KMS-11 (cell line): ENCODE data around the gene DMWD.

Source experiments
- H2AFZ ChIP-seq: fragments of 200-600 bp; sonication (generic); 2 replicates; pipeline ENCODE4 v1.6.1; 2016; ENCODE audit warnings: antibody characterized with exemption, mixed run types, low read depth
- H3K27ac ChIP-seq: fragments of 200-600 bp; sonication (generic); 2 replicates; pipeline ENCODE4 v1.6.1; 2016; ENCODE audit warnings: mild to moderate bottlenecking, mixed run types
- H3K27me3 ChIP-seq: fragments of 200-600 bp; sonication (generic); 2 replicates; pipeline ENCODE4 v1.6.1; 2017; ENCODE audit warnings: mild to moderate bottlenecking, low read depth, mixed run types, moderate library complexity; ENCODE audit not compliant: insufficient read depth
- H3K36me3 ChIP-seq: fragments of 200-600 bp; sonication (generic); 2 replicates; pipeline ENCODE4 v1.6.1; 2017; ENCODE audit warnings: mild to moderate bottlenecking, mixed run types; ENCODE audit not compliant: insufficient read depth
- H3K4me1 ChIP-seq: fragments of 200-600 bp; sonication (generic); 2 replicates; pipeline ENCODE4 v1.6.1; 2016; ENCODE audit warnings: mild to moderate bottlenecking, low read depth, mixed run types; ENCODE audit not compliant: poor library complexity, severe bottlenecking
- H3K4me2 ChIP-seq: fragments of 200-600 bp; sonication (generic); 2 replicates; pipeline ENCODE4 v1.7.0; 2016; ENCODE audit warnings: mild to moderate bottlenecking, mixed run types
- H3K4me3 ChIP-seq: fragments of 200-600 bp; sonication (generic); IDR thresholded peaks from 2 replicates; pipeline ENCODE4 v1.6.1; 2017; ENCODE audit warnings: low read depth, low read length, mixed read lengths; ENCODE audit not compliant: insufficient read depth
- H3K79me2 ChIP-seq: fragments of 200-600 bp; sonication (generic); 2 replicates; pipeline ENCODE4 v1.6.1; 2016; ENCODE audit warnings: low read depth, mixed run types; ENCODE audit not compliant: insufficient read depth
- H3K9ac ChIP-seq: fragments of 200-600 bp; sonication (generic); 2 replicates; pipeline ENCODE4 v1.6.1; 2016; ENCODE audit warnings: mild to moderate bottlenecking, mixed run types
- H4K20me1 ChIP-seq: fragments of 200-600 bp; sonication (generic); 2 replicates; pipeline ENCODE4 v1.6.1; 2016; ENCODE audit warnings: mild to moderate bottlenecking, mixed run types; ENCODE audit not compliant: insufficient read depth
- TF ChIP-seq, protein P1 (sequence below): fragments of 200-600 bp; sonication (generic); conservative IDR thresholded peaks from 2 replicates; pipeline ENCODE4 v1.6.1; 2017; ENCODE audit warnings: low read depth, mild to moderate bottlenecking, antibody characterized with exemption, low read length, moderate library complexity, mixed read lengths

The DMWD gene

DNA sequence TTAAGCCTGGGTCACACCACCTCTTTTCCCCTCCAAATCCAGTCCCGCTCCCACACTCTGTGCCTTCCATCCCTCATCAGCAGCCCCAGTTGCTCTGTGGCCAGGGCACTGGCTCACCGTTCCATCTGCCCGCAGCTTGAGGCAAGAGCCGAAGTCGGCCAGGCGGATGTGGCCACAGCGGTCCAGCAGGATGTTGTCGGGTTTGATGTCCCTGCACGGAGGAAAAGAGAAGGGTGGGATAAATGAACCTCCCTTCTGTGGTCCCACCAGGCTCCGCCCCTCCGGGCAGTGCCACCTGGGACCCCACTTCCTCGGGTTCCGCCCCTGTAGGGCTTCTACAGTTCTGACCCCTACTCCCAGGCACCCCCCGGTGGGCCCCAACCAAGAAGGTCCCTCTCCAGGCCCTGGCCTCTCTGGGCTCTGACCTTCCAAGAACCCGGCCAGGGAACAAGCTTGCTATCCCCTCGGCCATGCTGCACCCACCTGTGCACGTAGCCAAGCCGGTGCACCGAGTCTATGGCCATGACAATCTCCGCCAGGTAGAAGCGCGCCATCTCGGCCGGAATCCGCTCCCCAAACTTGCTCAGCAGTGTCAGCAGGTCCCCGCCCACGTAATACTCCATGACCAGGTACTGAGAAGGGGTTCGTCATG is 14.5 kb downstream of the DMWD start:
- H4K20me1 ChIP-seq: no peaks in the 10 kb centered on the region
- H3K27ac ChIP-seq: no peak overlapping the region
- H3K79me2 ChIP-seq: no peaks in the 10 kb centered on the region
- no peak overlapping the region for H3K4me3 ChIP-seq
- H3K36me3 ChIP-seq: no peaks in the 10 kb centered on the region
- TF ChIP-seq, protein P1, sequence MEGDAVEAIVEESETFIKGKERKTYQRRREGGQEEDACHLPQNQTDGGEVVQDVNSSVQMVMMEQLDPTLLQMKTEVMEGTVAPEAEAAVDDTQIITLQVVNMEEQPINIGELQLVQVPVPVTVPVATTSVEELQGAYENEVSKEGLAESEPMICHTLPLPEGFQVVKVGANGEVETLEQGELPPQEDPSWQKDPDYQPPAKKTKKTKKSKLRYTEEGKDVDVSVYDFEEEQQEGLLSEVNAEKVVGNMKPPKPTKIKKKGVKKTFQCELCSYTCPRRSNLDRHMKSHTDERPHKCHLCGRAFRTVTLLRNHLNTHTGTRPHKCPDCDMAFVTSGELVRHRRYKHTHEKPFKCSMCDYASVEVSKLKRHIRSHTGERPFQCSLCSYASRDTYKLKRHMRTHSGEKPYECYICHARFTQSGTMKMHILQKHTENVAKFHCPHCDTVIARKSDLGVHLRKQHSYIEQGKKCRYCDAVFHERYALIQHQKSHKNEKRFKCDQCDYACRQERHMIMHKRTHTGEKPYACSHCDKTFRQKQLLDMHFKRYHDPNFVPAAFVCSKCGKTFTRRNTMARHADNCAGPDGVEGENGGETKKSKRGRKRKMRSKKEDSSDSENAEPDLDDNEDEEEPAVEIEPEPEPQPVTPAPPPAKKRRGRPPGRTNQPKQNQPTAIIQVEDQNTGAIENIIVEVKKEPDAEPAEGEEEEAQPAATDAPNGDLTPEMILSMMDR: no peak
- H3K4me1 ChIP-seq: peaks cover 23% of the 10 kb centered on the region
- H3K4me2 ChIP-seq: peak overlapping the region; percentile 51; the same call in 1 of the 2 replicates
- no peak overlapping the region for H2AFZ ChIP-seq
- no peak overlapping the region for H3K9ac ChIP-seq
- no peaks in the 10 kb centered on the region; the same call in 1 of the 2 replicates for H3K27me3 ChIP-seq

DNA sequence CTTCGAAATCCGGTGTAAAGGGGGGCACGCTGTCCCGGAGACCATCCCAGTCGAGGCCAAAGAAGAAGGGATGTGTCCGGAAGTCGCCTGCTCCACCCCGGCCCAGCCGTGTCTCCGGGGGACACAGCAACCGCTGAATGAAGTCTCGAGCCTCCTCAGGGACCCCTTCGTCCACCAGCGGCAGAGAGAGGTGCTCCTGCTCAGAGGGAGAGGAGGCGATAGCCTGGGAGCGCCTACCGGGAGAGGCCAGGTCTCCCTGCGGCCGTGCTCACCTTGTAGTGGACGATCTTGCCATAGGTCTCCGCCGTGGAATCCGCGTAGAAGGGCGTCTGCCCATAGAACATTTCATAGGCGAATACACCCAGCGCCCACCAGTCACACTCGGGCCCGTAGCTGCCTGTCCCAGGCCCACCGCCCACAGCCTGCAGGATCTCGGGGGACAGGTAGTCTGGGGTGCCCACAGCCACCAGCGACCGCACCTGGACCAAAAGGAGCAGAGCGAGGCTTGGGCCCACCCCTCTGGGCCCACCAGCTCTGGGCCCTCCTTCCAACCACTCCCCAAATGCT is 15.2 kb downstream of the DMWD start:
- Histone ChIP-seq H3K79me2 (no peaks in the 10 kb centered on the region), H3K4me2 (no peak overlapping the region), H4K20me1 (no peaks in the 10 kb centered on the region), H3K36me3 (no peaks in the 10 kb centered on the region), H3K4me3 (no peak overlapping the region), H3K27ac (no peak overlapping the region), H2AFZ (no peak overlapping the region), H3K27me3 (no peaks in the 10 kb centered on the region; the same call in 1 of the 2 replicates), H3K9ac (no peak overlapping the region), H3K4me1 (peaks cover 23% of the 10 kb centered on the region)
- TF ChIP-seq, protein P1: no peak

DNA sequence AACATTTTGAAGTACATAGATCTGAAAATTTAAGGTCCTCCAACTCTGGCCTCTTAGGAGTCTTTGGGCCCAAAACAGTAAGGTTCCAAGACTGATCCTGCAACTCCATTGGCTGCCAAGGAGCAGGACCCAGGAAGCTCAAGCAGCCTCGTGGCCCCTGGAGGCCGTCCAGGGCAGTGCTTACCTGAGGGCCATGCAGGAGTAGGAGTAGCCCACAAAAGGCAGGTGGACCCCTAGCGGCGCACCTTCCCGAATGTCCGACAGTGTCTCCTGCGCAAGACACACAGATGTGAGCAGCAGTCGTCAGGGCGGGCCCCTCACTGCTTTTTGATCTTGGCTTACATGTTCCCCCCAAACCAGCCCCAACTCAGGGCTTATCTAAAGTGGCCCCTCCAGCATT is 17.9 kb downstream of the DMWD start:
- no peak overlapping the region for H2AFZ ChIP-seq
- no peak overlapping the region for H3K4me2 ChIP-seq
- no peak overlapping the region for H3K27ac ChIP-seq
- no peaks in the 10 kb centered on the region for H3K79me2 ChIP-seq
- no peaks in the 10 kb centered on the region for H4K20me1 ChIP-seq
- H3K4me1 ChIP-seq: peaks cover 13% of the 10 kb centered on the region
- H3K36me3 ChIP-seq: no peaks in the 10 kb centered on the region
- H3K27me3 ChIP-seq: no peaks in the 10 kb centered on the region
- no peak overlapping the region for H3K4me3 ChIP-seq
- TF ChIP-seq, protein P1: no peak
- H3K9ac ChIP-seq: no peak overlapping the region

DNA sequence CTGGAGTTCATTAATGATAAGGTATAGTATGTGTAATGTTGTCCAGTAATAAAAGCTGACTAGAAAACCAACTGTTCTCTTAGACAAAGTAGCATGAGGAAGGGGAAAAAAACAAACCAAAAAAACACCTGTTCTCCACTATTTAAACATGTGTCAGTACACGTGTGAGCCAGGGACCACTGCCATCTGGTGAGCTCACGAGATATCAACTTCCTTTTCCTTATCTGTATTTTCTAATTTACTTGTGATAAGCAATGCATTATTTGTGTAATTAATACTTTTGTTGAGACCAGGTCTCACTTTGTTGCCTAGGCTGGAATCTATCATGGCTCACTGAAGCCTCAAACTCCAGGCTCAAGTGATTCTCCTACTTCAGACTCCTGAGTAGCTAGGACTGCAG is 19.3 kb downstream of the DMWD start:
- Histone ChIP-seq H3K9ac (no peak overlapping the region), H3K4me1 (peaks cover 12% of the 10 kb centered on the region), H3K27ac (no peak overlapping the region), H3K79me2 (no peaks in the 10 kb centered on the region), H3K27me3 (no peaks in the 10 kb centered on the region), H2AFZ (no peak overlapping the region), H4K20me1 (no peaks in the 10 kb centered on the region), H3K4me2 (no peak overlapping the region), H3K4me3 (no peak overlapping the region), H3K36me3 (no peaks in the 10 kb centered on the region)
- TF ChIP-seq, protein P1: no peak
